GM23248 (cell line): ENCODE data around the gene FOXN3.

Source experiments
- EZH2 ChIP-seq: fragments of 200-600 bp; sonication (generic); IDR thresholded peaks from 2 replicates; pipeline ENCODE4 v1.6.1; 2018; ENCODE audit warnings: antibody characterized with exemption, mild to moderate bottlenecking; ENCODE audit not compliant: insufficient read depth, poor library complexity, severe bottlenecking
- EZH2phosphoT487 ChIP-seq: fragments of 200-600 bp; sonication (generic); IDR thresholded peaks from 2 replicates; pipeline ENCODE4 v1.6.1; 2018; ENCODE audit warnings: antibody characterized with exemption, moderate library complexity, mild to moderate bottlenecking, low read depth; ENCODE audit not compliant: insufficient read depth

- no peak for TF ChIP-seq EZH2phosphoT487
- no peak for TF ChIP-seq EZH2
Observed at GRCh38 chr14:89324501-89325298, 92.3 kb downstream of the FOXN3 start.
